Measurements from ENCODE around the gene LRRC37B.

LRRC37B gene

DNA sequence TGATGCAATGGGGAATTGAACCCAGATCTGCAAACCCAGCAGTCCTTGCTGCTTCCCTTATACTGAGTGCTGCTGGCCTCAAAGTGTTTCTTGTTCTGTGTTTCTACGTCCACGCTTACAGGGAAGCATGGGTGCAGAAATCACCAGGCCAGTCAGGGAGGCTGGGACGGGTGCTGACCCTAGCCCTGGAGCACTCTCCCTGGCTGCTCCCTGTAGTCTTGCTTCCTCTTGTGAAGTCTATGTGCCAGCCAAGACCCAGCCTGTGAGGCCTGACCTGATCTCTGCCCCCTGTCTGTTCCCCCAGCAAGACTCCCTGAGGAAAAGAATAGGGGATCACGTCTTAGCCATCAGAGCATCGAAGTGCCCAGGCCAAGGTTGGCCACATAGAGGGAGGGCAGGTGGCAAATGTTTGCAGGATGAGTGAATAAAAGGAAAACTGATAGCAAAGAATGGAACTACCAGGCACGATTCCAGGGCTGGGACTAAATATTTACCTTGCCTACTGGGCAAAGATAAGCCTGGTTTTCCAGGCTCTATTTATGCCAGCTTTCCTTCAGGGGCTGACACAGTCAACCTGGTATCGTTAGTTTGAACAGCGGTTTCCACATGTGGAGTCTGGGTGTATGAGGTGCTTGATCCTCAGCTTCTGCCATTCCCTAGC is 93.9 kb downstream of the LRRC37B start:
- Histone ChIP-seq H3K9me3 (ENCODE audit: control insufficient read depth, insufficient read depth, low read length) (no peaks in the 10 kb centered on the region), H4K20me1 (ENCODE audit: control insufficient read depth, insufficient read depth, low read depth, low read length) (no peaks in the 10 kb centered on the region), H3K9me2 (replicated peaks; ENCODE audit: control insufficient read depth, low read length) (no peaks in the 10 kb centered on the region), H3K27me3 (ENCODE audit: control insufficient read depth, low read length) (peaks cover 8% of the 10 kb centered on the region; the same call in 1 of the 2 replicates), H3K4me2 (ENCODE audit: low read length) (no peak overlapping the region), H3K36me3 (ENCODE audit: control insufficient read depth, low read length) (no peaks in the 10 kb centered on the region), H3K79me2 (ENCODE audit: control insufficient read depth, low read length) (no peaks in the 10 kb centered on the region), H3K4me3 (ENCODE audit: low read length) (no peak overlapping the region), H3K4me1 (ENCODE audit: control insufficient read depth, low read length) (no peaks in the 10 kb centered on the region), H3F3A (ENCODE audit: control insufficient read depth, insufficient read depth) (no peaks in the 10 kb centered on the region), H3K27ac (ENCODE audit: low read depth, low read length) (no peak overlapping the region)
- TF ChIP-seq, protein P1, sequence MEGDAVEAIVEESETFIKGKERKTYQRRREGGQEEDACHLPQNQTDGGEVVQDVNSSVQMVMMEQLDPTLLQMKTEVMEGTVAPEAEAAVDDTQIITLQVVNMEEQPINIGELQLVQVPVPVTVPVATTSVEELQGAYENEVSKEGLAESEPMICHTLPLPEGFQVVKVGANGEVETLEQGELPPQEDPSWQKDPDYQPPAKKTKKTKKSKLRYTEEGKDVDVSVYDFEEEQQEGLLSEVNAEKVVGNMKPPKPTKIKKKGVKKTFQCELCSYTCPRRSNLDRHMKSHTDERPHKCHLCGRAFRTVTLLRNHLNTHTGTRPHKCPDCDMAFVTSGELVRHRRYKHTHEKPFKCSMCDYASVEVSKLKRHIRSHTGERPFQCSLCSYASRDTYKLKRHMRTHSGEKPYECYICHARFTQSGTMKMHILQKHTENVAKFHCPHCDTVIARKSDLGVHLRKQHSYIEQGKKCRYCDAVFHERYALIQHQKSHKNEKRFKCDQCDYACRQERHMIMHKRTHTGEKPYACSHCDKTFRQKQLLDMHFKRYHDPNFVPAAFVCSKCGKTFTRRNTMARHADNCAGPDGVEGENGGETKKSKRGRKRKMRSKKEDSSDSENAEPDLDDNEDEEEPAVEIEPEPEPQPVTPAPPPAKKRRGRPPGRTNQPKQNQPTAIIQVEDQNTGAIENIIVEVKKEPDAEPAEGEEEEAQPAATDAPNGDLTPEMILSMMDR (IDR thresholded peaks at IDR 0.05; ENCODE audit: low read depth, low read length, poor library complexity, severe bottlenecking): no peak
- TF ChIP-seq EZH2phosphoT487 (IDR thresholded peaks at IDR 0.05; ENCODE audit: borderline replicate concordance, low read length): no peak

DNA sequence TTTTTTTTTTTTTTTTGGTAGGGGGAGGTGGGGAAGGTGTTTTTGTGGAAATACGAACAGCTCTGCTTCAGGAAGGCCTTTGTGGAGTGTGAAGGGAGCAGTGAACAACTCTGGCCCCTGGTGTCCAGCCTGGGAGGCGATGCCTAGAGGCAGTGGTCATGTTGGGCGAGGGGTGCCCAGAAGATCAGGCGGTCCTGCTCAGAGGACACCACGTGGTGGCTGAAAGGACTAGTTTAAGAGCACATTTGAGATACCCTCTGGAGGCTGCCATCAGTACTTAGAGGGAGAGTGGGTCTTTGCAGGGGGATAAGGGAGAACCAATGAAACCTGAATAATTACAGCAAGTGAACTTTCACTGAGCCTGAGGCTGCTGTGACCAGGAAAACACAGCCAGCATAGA is 95.0 kb downstream of the LRRC37B start:
- Histone ChIP-seq H3K79me2 (ENCODE audit: control insufficient read depth, low read length) (no peaks in the 10 kb centered on the region), H4K20me1 (ENCODE audit: control insufficient read depth, insufficient read depth, low read depth, low read length) (no peaks in the 10 kb centered on the region), H3K4me3 (ENCODE audit: low read length) (no peak overlapping the region), H3K27me3 (ENCODE audit: control insufficient read depth, low read length) (peaks cover 11% of the 10 kb centered on the region; the same call in 1 of the 2 replicates), H3K4me2 (ENCODE audit: low read length) (no peak overlapping the region), H3K27ac (ENCODE audit: low read depth, low read length) (no peak overlapping the region), H3K4me1 (ENCODE audit: control insufficient read depth, low read length) (no peaks in the 10 kb centered on the region), H3K9me3 (ENCODE audit: control insufficient read depth, insufficient read depth, low read length) (no peaks in the 10 kb centered on the region), H3K36me3 (ENCODE audit: control insufficient read depth, low read length) (no peaks in the 10 kb centered on the region), H3K9me2 (replicated peaks; ENCODE audit: control insufficient read depth, low read length) (no peaks in the 10 kb centered on the region), H3F3A (ENCODE audit: control insufficient read depth, insufficient read depth) (no peaks in the 10 kb centered on the region)
- TF ChIP-seq, protein P1 (IDR thresholded peaks at IDR 0.05; ENCODE audit: low read depth, low read length, poor library complexity, severe bottlenecking): no peak
- TF ChIP-seq EZH2phosphoT487 (IDR thresholded peaks at IDR 0.05; ENCODE audit: borderline replicate concordance, low read length): no peak

DNA sequence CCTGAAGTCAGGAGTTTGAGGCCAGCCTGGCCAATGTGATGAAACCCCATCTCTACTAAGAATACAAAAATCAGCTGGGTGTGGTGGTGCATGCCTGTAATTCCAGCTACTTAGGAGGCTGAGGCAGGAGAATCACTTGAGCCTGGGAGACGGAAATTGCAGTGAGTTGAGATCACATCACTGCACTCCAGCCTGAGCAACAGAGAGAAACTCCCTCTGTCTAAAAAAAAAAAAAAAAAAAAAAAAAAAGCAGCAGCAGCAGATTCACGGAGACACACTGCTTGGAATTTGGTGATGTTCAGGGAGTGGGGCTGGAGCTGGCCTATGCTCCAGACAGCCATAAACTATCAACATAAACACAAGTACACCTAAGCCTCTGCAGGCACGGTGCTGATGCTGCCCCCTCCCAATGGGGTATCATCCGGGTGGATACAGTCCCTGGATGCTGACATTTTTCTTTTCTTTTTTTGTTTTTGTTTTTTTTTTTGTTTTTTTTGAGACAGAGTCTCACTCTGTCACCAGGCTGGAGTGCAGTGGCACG is 95.5 kb downstream of the LRRC37B start:
- no peak for TF ChIP-seq EZH2phosphoT487 (IDR thresholded peaks at IDR 0.05; ENCODE audit: borderline replicate concordance, low read length)
- TF ChIP-seq, protein P1 (IDR thresholded peaks at IDR 0.05; ENCODE audit: low read depth, low read length, poor library complexity, severe bottlenecking): no peak
- H3K27ac ChIP-seq (ENCODE audit: low read depth, low read length): no peak overlapping the region
- no peak overlapping the region for H3K4me3 ChIP-seq (ENCODE audit: low read length)
- H3K27me3 ChIP-seq (ENCODE audit: control insufficient read depth, low read length): peaks cover 11% of the 10 kb centered on the region; the same call in 1 of the 2 replicates
- H3K79me2 ChIP-seq (ENCODE audit: control insufficient read depth, low read length): no peaks in the 10 kb centered on the region
- H3K4me2 ChIP-seq (ENCODE audit: low read length): no peak overlapping the region
- no peaks in the 10 kb centered on the region for H3K9me3 ChIP-seq (ENCODE audit: control insufficient read depth, insufficient read depth, low read length)
- H3K36me3 ChIP-seq (ENCODE audit: control insufficient read depth, low read length): no peaks in the 10 kb centered on the region
- no peaks in the 10 kb centered on the region for H3K9me2 ChIP-seq (replicated peaks; ENCODE audit: control insufficient read depth, low read length)
- no peaks in the 10 kb centered on the region for H3K4me1 ChIP-seq (ENCODE audit: control insufficient read depth, low read length)
- no peaks in the 10 kb centered on the region for H4K20me1 ChIP-seq (ENCODE audit: control insufficient read depth, insufficient read depth, low read depth, low read length)
- H3F3A ChIP-seq (ENCODE audit: control insufficient read depth, insufficient read depth): no peaks in the 10 kb centered on the region

All from DOHH2 (cell line).